GM12891 (cell line): ENCODE measurements around the gene ADAT2.

Experiments used
- POLR2A ChIP-seq: IDR thresholded peaks from 2 replicates; pipeline ENCODE4 v1.6.1; 2011; ENCODE audit warnings: low read depth, low read length, control low read depth
- POLR2AphosphoS5 ChIP-seq: IDR thresholded peaks from 2 replicates; pipeline ENCODE4 v1.6.1; 2011; ENCODE audit warnings: low read depth, low read length, control low read depth
- SPI1 ChIP-seq: IDR thresholded peaks from 2 replicates; pipeline ENCODE4 v1.6.1; 2011; ENCODE audit warnings: low read depth, low read length, control low read depth
- TAF1 ChIP-seq: IDR thresholded peaks from 2 replicates; pipeline ENCODE4 v1.6.1; 2011; ENCODE audit warnings: low read depth, low read length, control low read depth

DNA sequence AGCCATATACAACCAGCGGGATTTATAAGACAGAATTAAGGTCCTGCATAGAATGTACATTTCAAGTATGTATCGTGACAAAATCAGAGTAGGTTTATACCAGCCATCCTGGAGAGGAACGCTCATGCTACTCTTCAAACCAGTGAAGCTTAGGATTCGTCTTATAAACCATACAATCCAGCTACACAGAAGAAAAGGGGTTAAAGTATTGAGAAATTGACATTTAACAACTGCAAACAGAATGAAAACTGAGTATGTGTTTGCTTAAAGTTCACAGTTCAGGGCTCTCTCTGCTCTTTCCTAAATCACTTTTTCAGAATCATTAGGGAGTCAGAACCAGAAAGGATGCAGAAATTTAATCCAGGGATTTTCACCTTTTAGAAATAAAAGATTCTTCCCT, 17.9 kb downstream of the ADAT2 start:
- no peak for TF ChIP-seq TAF1
- TF ChIP-seq POLR2AphosphoS5: no peak
- no peak for TF ChIP-seq SPI1
- TF ChIP-seq POLR2A: no peak
